ENCODE measurements around the gene SEMA4B. TPM values are rescaled to one million over a fixed set of nuclear protein-coding genes. Genes with fewer than 3 reads are reported as not detected.

SEMA4B gene
- total RNA-seq, 1 donor from 2014 or later, result 85.1 TPM

GRCh38 chr15:90217671-90218394 is 16.7 kb downstream of the SEMA4B start:
- ChIA-PET POLR2A (interaction anchor here (0.6 to 7.3 kb wide), 8 partner anchors 16 to 140 kb away, joined by 3 to 144 read pairs (median 4); partner anchors contain the start of genes CIB1, GDPGP1 and SEMA4B), CTCF (interaction anchor here (0.7 to 9.9 kb wide), 11 partner anchors 8 to 75 kb away, joined by 3 to 130 read pairs (median 4); partner anchors contain the start of genes CIB1, GDPGP1 and SEMA4B)
- intact Hi-C loops (cut with micrococcal nuclease), result no loop called here
- H3K9me3 Mint-ChIP-seq, result no peaks in the 10 kb centered on the region
- H3K4me1 Mint-ChIP-seq, result peaks cover 82% of the 10 kb centered on the region
- H3K36me3 Mint-ChIP-seq (ENCODE audit: low read depth), result peaks cover 52% of the 10 kb centered on the region
- H3K4me3 Mint-ChIP-seq, result no peak overlapping the region
- no peak for TF ChIP-seq CTCF (IDR thresholded peaks at IDR 0.05)
- H3K27me3 Mint-ChIP-seq, result no peaks in the 10 kb centered on the region
- peak overlapping the region; percentile 95 for H3K27ac Mint-ChIP-seq
- no peak for ATAC-seq (ENCODE audit: low read depth)
- DNase-seq, result no peak

- peak; percentile 77 for ATAC-seq (ENCODE audit: low read depth)
- ChIA-PET CTCF (interaction anchor here (0.6 to 9.9 kb wide), 8 partner anchors 8 to 79 kb away, joined by 3 to 130 read pairs (median 6); partner anchors contain the start of genes CIB1, GDPGP1 and SEMA4B), POLR2A (interaction anchor here (0.6 to 3.9 kb wide), 7 partner anchors 12 to 626 kb away, joined by 5 to 29 read pairs (median 5); partner anchors contain the start of genes CIB1, GDPGP1 and SEMA4B)
- peak; percentile 70 for DNase-seq
- intact Hi-C loops (cut with micrococcal nuclease), result loop anchor here (1.0 kb wide), 7 partner anchors 12 to 479 kb away; partner anchors contain the start of gene NGRN
- peak overlapping the region; percentile 95 for H3K27ac Mint-ChIP-seq
- H3K27me3 Mint-ChIP-seq, result no peaks in the 10 kb centered on the region
- peaks cover 66% of the 10 kb centered on the region for H3K36me3 Mint-ChIP-seq (ENCODE audit: low read depth)
- no peak for TF ChIP-seq CTCF (IDR thresholded peaks at IDR 0.05)
- peaks cover 64% of the 10 kb centered on the region for H3K4me1 Mint-ChIP-seq
- H3K9me3 Mint-ChIP-seq, result no peaks in the 10 kb centered on the region
- no peak overlapping the region for H3K4me3 Mint-ChIP-seq
Observed at GRCh38 chr15:90219421-90220141, 18.5 kb downstream of the SEMA4B start.

GRCh38 chr15:90221246-90221900 is 20.2 kb downstream of the SEMA4B start:
- no peak overlapping the region for H3K4me3 Mint-ChIP-seq
- no peaks in the 10 kb centered on the region for H3K27me3 Mint-ChIP-seq
- POLR2A ChIA-PET, result interaction anchor here (1.2 to 2.7 kb wide), 5 partner anchors 12 to 59 kb away, joined by 3 to 11 read pairs (median 9); partner anchors contain the start of genes CIB1, GDPGP1, NGRN and SEMA4B
- no peak for DNase-seq
- H3K4me1 Mint-ChIP-seq, result peaks cover 49% of the 10 kb centered on the region
- no peak for TF ChIP-seq CTCF (IDR thresholded peaks at IDR 0.05)
- peaks cover 78% of the 10 kb centered on the region for H3K36me3 Mint-ChIP-seq (ENCODE audit: low read depth)
- intact Hi-C loops (cut with micrococcal nuclease), result no loop called here
- H3K9me3 Mint-ChIP-seq, result no peaks in the 10 kb centered on the region
- peak; percentile 43 for ATAC-seq (ENCODE audit: low read depth)
- H3K27ac Mint-ChIP-seq, result peak overlapping the region; percentile 56
- CTCF ChIA-PET, result interaction anchor here (0.6 to 9.9 kb wide), 15 partner anchors 11 to 134 kb away, joined by 3 to 130 read pairs (median 4); partner anchors contain the start of genes CIB1, GDPGP1, NGRN and SEMA4B

- H3K36me3 Mint-ChIP-seq (ENCODE audit: low read depth), result peaks cover 81% of the 10 kb centered on the region
Observed at GRCh38 chr15:90222547-90222946, 21.4 kb downstream of the SEMA4B start.

More at GRCh38 chr15:90222547-90222946, 21.4 kb downstream of the SEMA4B start:
- ATAC-seq (ENCODE audit: low read depth) (no peak), DNase-seq (no peak)
- Mint-ChIP-seq H3K9me3 (no peaks in the 10 kb centered on the region), H3K4me1 (peaks cover 37% of the 10 kb centered on the region), H3K27ac (peak overlapping the region; percentile 12), H3K4me3 (no peak overlapping the region), H3K27me3 (no peaks in the 10 kb centered on the region)
- POLR2A ChIA-PET, result interaction anchor here (0.7 to 2.7 kb wide), 4 partner anchors 9 to 71 kb away, joined by 3 to 11 read pairs (median 4); partner anchors contain the start of genes CIB1 and GDPGP1
- CTCF ChIA-PET, result interaction anchor here (0.7 to 9.9 kb wide), 6 partner anchors 10 to 79 kb away, joined by 3 to 130 read pairs (median 3); partner anchors contain the start of genes CIB1 and GDPGP1
- no peak for TF ChIP-seq CTCF (IDR thresholded peaks at IDR 0.05)
- intact Hi-C loops (cut with micrococcal nuclease), result no loop called here

All from activated B cell treated with CpG ODN at 0.5 μM for 24 hours (primary cell).